ENCODE data around the gene ZBED2.
"Not testable (repeated sequence)": the region's sequence is repeated elsewhere in the genome, so short reads cannot be mapped to it uniquely, and the experiment has no call there.

ZBED2 gene, protein sequence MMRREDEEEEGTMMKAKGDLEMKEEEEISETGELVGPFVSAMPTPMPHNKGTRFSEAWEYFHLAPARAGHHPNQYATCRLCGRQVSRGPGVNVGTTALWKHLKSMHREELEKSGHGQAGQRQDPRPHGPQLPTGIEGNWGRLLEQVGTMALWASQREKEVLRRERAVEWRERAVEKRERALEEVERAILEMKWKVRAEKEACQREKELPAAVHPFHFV

GRCh38 chr3:111595232-111595631 lies at the start of gene ZBED2:
Gene ZBED2, minus strand, starts transcription at chr3:111595346. Its CDS starts 1,145 bp downstream, at chr3:111594201.
- DNase-seq: peak; percentile 65

DNA sequence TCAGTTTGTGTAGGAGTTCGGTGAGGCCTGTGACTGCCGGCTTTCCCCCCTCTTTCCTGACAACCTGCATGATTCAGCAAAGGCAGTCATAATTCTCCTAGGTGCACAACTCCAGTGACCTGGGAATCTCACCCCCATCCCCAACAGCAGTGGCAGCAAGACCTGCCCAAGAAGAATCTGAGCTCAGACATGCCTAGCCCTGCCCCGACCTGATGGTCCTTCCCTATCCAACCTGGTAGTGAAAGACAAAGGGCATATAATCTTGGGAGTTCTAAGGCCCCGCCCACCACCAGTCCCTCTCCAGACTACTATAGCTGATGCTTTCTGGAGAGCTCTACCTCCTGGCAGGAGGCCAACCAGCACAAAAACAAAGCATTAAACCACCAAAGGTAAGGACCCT lies 44.2 kb upstream of the ZBED2 start:
- no peak for DNase-seq

DNA sequence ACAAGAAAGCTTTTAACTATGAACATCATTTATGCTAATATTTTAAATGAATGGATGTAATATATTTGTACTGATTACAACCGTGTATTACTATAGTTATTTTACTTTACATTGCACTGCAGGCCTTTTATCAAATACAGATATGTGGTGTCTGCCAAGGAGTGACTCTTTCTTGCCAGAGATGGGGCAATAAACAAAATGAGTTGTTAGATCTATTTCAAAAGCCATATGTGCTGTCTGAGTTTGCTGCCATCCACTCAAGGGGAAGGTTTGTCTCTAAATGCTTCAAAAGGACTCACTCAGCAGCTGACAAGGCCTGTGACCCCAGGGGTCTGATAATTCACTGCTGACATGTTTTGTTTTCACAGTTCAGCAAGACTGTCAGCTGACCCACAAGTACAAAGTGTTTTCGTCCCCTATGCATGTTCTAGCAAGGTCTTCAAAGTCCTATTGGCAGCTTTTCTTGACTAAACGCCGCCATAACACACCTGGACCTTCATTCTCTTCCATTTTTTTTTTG lies 41.3 kb upstream of the ZBED2 start:
- DNase-seq: no peak

DNA sequence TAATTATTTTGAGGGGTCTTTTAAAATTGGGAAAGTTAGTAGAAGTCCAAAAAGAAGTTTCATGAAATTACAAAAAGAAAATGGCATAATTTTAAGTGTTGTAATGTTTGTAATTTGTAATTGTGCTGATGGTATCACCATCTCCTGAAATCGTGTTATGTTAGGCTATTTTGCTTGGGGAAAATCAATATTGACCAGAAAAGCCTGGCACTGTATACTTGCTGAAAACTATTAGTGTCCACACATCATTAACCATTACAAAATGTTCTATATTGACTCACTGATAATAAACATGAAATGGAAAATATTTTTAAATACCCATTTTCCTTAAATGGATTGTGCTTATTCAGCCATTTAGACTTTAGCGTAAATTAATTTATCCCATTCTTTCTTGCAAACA lies 40.3 kb upstream of the ZBED2 start:
- DNase-seq: no peak

GRCh38 chr3:111630638-111631037 lies 35.5 kb upstream of the ZBED2 start:
- DNase-seq: not testable (repeated sequence)

DNA sequence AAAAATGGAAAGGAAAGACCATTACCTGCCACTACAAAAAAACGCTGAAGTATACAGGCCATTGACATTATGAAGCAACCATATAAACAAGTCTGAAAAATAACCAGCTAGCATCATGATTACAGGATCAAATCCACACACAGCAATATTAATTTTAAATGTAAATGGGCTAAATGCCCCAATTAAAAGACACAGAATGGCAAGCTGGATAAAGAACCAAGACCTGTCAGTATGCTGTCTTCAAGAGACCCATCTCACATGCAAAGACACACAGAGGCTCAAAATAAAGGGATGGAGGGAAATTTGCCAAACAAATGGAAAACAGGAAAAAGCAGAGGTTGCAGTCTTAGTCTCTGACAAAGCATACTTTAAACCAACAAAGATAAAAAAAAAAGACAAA lies 33.9 kb upstream of the ZBED2 start:
- not testable (repeated sequence) for DNase-seq

DNA sequence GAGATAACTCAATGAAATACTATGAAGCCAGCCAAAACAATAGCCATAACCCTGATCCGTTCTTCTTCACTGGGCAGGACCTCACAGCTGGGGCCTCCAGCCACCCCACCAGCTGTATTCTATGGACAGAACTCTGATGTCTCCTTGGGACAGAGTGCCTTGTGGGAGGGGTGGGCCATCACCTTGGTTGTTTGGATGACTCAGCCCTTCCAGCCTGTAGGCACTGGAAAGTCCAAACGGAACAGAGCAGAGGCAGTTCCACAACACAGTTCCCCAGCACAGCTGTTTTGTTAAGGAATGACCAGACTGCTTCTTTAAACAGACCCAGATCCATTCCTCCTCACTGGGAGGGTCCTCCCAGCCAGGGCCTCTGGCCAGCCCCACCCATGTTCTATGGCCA lies 31.9 kb upstream of the ZBED2 start:
- no peak for DNase-seq

GRCh38 chr3:111621535-111621934 lies 26.4 kb upstream of the ZBED2 start:
- peak; percentile 67 for DNase-seq

DNA sequence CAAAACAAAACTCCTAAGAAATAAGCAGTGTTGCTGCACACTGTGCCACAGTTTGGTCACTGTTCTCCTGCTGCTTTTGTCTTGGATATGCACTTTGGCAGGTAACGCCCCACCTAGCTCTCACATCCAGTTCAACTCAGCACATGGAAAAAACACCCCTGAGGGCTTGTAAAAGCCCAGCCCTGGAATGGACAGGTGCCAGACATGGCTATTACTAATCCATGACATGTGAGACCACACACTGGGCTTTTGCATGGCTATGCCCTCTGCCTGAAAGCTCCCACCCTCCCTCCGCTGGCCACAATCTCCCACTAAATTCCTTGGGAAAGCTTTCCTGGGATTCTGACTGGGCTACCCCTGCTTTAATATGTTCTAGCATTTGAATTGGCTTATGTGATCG lies 24.7 kb upstream of the ZBED2 start:
- DNase-seq: no peak

DNA sequence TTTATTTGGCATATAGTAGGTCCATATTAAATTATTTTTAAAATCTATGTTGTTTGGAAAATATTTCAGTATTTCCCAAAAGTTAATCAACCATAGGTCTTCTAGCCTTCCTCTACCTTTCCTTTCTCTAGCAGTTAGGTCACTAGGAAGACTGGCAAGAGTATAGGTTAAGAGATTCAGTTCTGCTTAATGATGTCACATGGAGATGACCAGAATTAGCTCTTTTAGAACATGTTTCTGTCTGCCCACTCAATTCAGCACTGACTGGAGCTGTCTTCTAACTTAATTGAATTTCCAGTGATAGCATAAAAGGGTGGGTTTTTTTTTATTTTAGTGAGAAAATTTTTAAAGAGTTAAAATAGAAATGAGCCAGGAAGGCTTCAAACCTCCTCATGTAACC lies 23.8 kb upstream of the ZBED2 start:
- DNase-seq: no peak

- DNase-seq: peak; percentile 37
Measured at GRCh38 chr3:111617912-111618601, 22.9 kb upstream of the ZBED2 start.

GRCh38 chr3:111617406-111617805 lies 22.3 kb upstream of the ZBED2 start:
- no peak for DNase-seq

- DNase-seq: peak; percentile 79
Measured at GRCh38 chr3:111616417-111617105, 21.4 kb upstream of the ZBED2 start.

DNA sequence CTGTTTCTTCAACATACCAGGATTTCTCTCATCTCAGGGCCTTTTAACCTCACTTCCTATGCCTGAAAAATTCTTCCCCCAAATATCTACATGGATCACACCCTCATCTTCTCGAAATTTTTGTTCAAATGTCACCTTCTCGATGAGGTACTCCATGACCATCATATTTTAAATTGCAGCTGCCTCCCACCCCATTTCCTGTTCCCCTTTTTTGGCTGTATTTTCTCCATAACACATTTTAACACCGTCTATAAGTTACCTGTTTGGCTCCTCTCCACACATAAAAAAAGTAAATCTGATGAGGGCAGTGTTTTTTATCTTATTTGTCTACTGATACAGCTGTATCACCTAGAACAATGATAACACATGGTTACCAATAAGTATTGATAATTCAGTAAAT lies 20.7 kb upstream of the ZBED2 start:
- DNase-seq: no peak

DNA sequence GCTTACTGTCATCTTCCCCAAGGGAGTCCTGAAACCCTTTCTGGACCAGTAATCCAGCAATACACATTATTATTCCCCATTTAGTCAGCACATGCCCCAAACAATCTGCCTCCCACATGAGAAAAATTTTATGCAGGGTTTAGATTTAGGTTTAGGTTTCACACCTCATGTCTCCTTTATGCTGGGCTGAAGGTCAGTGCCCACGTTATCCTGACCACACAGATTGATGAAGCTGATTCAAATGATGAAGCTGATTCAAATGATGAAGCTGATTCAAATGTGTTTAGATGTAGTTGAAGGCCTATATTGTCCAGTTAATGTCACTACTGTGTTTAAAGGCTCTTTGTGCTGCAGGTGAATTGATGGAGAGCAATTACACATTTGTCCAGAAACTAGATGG lies 18.1 kb upstream of the ZBED2 start:
- DNase-seq: no peak

GRCh38 chr3:111610612-111611054 lies 15.5 kb upstream of the ZBED2 start:
- DNase-seq: peak; percentile 51

DNA sequence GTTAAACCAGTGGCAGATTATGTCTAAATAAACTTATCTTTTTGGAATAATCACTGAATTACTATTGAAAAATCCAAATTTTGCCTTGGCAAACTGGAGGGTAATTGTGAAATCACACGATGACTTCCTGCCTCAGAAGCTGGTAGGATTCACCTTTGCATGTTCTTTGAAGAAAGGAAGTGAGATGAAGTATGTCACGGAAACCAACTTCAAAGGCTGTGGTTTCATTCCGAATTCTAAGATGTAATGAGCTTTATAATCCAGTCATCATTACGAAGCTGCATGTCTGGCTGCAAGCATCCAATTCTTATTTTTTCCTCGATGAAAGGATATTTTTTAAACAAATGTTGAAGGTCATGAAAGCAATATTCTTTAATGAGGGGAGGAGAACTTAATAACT lies 15.0 kb upstream of the ZBED2 start:
- DNase-seq: no peak

DNA sequence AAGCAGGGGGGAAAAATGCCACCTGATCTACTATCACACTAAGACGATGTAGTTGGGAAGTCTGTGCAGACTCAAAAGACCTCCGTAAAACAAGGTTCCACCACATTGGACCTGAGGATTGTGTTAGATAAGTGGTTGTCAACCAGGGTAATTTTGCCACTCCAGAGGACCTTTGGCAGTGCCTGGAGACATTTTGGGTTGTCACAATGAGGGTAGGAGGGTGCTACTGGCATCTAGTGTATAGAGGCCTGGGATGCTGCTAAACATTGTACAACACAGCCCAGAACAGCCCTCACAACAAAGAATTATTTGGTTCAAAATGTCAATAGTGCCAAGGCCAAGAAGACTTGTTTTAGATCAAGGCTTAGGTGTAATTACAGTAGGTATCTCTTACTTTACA lies 14.6 kb upstream of the ZBED2 start:
- no peak for DNase-seq

DNA sequence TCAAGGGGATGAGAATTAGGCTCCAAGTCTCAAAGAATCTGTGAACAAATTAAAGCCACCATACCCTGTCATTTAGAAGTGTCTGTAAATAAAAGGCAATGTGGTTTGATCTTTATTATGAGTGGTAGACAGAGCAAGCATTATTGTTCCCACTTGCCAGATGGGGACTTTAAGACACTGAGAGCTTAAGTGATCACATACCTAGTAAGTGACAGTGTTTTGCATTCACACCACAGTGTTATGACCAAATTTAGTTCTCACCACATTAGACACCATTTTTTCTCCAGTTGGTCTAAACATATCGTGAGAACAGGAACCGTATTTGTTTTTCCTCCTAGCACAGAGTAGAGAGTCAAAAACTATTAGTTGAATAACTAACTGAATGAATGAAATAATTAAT lies 13.2 kb upstream of the ZBED2 start:
- no peak for DNase-seq

DNA sequence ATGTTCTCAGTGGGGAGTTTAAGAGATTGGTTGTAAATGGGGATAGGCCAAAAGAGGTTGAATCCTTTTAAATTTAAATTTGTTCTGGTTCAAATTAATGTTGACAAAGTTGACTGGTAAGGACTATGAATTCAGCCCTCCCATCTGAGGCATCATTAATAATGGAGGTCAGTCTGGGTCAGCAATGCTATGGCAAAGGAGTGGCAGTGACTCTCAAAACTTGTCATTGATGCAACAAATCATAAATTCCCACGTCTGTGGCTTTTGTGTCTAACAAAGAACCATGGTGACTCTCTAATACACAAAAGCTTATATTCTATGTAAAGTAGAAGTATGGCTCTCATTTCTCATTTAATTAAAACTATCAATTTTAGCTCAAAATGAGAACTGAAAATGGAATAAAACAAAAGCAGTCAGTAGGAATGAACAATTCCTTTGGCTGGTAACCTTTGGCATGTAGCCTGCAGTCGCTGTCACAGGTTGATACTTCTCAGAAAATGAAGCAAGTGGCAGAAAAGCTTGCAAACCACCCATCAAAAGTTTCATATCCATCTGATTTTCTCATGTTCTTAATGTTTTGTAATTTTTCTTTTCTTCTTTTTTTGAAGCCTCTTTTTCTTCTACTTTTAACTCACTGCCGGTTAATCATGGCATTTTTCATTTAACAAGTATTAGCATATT lies 12.2 kb upstream of the ZBED2 start:
- DNase-seq: no peak

DNA sequence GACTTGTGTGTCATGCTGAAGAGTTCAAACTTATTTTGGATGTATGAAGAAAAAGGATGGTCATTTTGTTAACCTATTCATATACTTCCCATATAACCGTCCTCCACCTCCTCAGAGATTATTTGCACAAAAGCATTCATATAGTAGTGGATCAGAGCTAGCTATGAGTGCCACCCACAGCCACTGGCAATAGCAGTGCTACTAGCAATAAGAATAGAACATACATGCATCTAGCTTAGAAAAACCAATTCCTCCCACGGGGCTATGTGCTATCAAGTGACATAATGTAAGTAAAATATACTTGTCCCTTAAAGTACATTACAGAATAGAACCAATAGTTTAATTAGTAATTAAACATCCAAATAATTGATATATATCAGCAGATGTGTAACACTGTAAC lies 10.3 kb upstream of the ZBED2 start:
- DNase-seq: no peak

- DNase-seq: no peak
Measured at GRCh38 chr3:111605018-111605417, 9.9 kb upstream of the ZBED2 start.

DNA sequence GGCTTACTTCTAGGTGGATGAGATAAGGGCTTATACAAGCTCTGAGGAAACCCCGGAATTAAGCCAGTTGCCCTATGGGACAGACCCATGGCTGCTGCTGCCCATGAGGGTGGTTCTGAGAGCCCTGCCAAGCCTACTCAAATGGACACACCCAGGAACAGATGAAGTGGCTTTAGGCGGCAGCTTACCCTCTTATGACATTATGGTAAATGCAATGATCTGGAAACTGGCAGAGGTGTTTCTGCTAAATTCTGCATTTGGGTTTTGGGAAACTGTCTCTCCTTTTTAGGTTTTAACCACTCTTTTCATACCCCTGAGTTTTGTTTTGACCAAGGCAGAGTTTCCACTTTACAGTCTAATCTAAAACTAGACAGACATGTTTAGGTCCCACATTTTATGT lies 9.0 kb upstream of the ZBED2 start:
- peak; percentile 58 for DNase-seq
